Aorta (tissue), 5 donors: Measurements from ENCODE around the gene PAK6. TPM values are rescaled to one million over a fixed set of nuclear protein-coding genes. Genes with fewer than 3 reads are reported as not detected.

Experiments
- ATAC-seq: fragments of 200-7000 bp; cut with Tn5 transposase; one replicate; pipeline ENCODE4 v1.9.1; 2022; ENCODE audit warnings: moderate library complexity; ENCODE audit not compliant: low FRiP score
- DNase-seq, 2 donors: peaks; one replicate each; pipeline ENCODE4 v3.0.0-alpha.2; 2020
- H3K27ac ChIP-seq, 2 donors: one replicate each; pipeline ENCODE4 v1.5.1; 2013; ENCODE audit warnings: low read length in 2 of 2, mild to moderate bottlenecking in 2 of 2, moderate library complexity in 2 of 2, control low read depth in 1 of 2, inconsistent platforms in 1 of 2, low read depth in 1 of 2
- H3K27me3 ChIP-seq, 2 donors: one replicate each; pipeline ENCODE4 v1.6.1; 2013; ENCODE audit warnings: control low read depth in 1 of 2, low read length in 1 of 2, mild to moderate bottlenecking in 1 of 2, moderate library complexity in 1 of 2; ENCODE audit not compliant: insufficient read depth in 2 of 2, control insufficient read depth in 1 of 2
- H3K36me3 ChIP-seq, 2 donors: one replicate each; pipeline ENCODE4 v1.6.1; 2013; ENCODE audit warnings: control low read depth in 1 of 2, low read length in 1 of 2, mild to moderate bottlenecking in 1 of 2; ENCODE audit not compliant: insufficient read depth in 2 of 2, control insufficient read depth in 1 of 2
- H3K4me1 ChIP-seq, 2 donors: one replicate each; pipeline ENCODE4 v1.6.1; 2013; ENCODE audit warnings: low read length in 2 of 2, control low read depth in 1 of 2, mild to moderate bottlenecking in 1 of 2, moderate library complexity in 1 of 2; ENCODE audit not compliant: insufficient read depth in 2 of 2, control insufficient read depth in 1 of 2
- H3K4me3 ChIP-seq, 2 donors: one replicate each; pipeline ENCODE4 v1.5.1; 2013; ENCODE audit warnings: low read length in 2 of 2, control low read depth in 1 of 2, mild to moderate bottlenecking in 1 of 2
- H3K9me3 ChIP-seq: one replicate; pipeline ENCODE4 v1.6.1; 2013; ENCODE audit warnings: mild to moderate bottlenecking, low read length; ENCODE audit not compliant: control insufficient read depth
- WGBS, 2 donors: extraction: QIAGEN DNeasy Blood & Tissue Kit; methylation state at CpG; one replicate each; pipeline ENCODE4 v1.1.7; 2013; 5-methylcytosine and 5-hydroxymethylcytosine counted together
- intact Hi-C, 2 donors: fragments of 100-400 bp; cut with DNase I; formaldehyde crosslinking; loops; one replicate each; pipeline versions ENCODE4 v1.14.2 to v1.15.0; 2022
- polyA plus RNA-seq, 2 donors: library from polyadenylated mRNA; stranded (reverse); fragments of 200-250 nt; gene quantifications; one replicate each; pipeline ENCODE4 v1.2.3, GENCODE V29; 2013
- total RNA-seq, 2 donors: library from RNA; stranded (reverse); fragmentation: NEBNext Ultra II Directional; extraction: Animal tissue kit (Norgen Biotek cat#: 25700); gene quantifications; one replicate each; pipeline ENCODE4 v1.2.1, GENCODE V29; 2021
- donor health status: healthy with polysubstance abuse.
- donor health status: Bipolar disorder and iron deficiency.
- donor health status: DM: no; HTN: no; CAD: no.
- donor health status: DM: no; HTN: no; CAD: no.
- donor health status: DM: yes; HTN: yes; CAD: no.

PAK6 gene
- total and polyA plus RNA-seq, 4 donors, result 0.81 to 0.91 TPM; not detected in 2

GRCh38 chr15:40245666-40246450, 7.0 kb downstream of the PAK6 start:
- no peak for ATAC-seq
- Histone ChIP-seq H3K4me1 (no peaks in the 10 kb centered on the region), H3K27ac (no peak overlapping the region), H3K9me3 (no peaks in the 10 kb centered on the region), H3K4me3 (no peak overlapping the region), H3K27me3 (no peaks in the 10 kb centered on the region), H3K36me3 (no peaks in the 10 kb centered on the region)
- intact Hi-C loops, result no loop called here
- WGBS, 2 donors, result 90 to 92% methylated on average over 9 of the region's 9 CpGs
- DNase-seq, result peak; percentile 9 to 54

GRCh38 chr15:40246496-40247280, 7.8 kb downstream of the PAK6 start:
- no peak overlapping the region for H3K4me3 ChIP-seq
- no peaks in the 10 kb centered on the region for H3K4me1 ChIP-seq
- no peaks in the 10 kb centered on the region for H3K36me3 ChIP-seq
- ATAC-seq, result no peak
- peak; percentile 31 to 32 for DNase-seq
- no peaks in the 10 kb centered on the region for H3K9me3 ChIP-seq
- no peaks in the 10 kb centered on the region for H3K27me3 ChIP-seq
- 95 to 96% methylated on average over 8 of the region's 8 CpGs for WGBS, 2 donors
- no peak overlapping the region for H3K27ac ChIP-seq
- intact Hi-C loops, result no loop called here

GRCh38 chr15:40247406-40247971, 8.6 kb downstream of the PAK6 start:
- no peak for ATAC-seq
- H3K36me3 ChIP-seq, result no peaks in the 10 kb centered on the region

GRCh38 chr15:40248006-40248783, 9.3 kb downstream of the PAK6 start:
- no peak for ATAC-seq
- Histone ChIP-seq H3K4me3 (no peak overlapping the region), H3K27ac (no peak overlapping the region), H3K36me3 (no peaks in the 10 kb centered on the region), H3K27me3 (no peaks in the 10 kb centered on the region), H3K4me1 (no peaks in the 10 kb centered on the region), H3K9me3 (no peaks in the 10 kb centered on the region)
- DNase-seq, result peak; percentile 42 to 59
- intact Hi-C loops, result no loop called here
- 85 to 86% methylated on average over 17 of the region's 17 CpGs for WGBS, 2 donors

More at GRCh38 chr15:40247406-40247971, 8.6 kb downstream of the PAK6 start:
- no peak overlapping the region for H3K27ac ChIP-seq
- H3K9me3 ChIP-seq, result no peaks in the 10 kb centered on the region
- H3K27me3 ChIP-seq, result no peaks in the 10 kb centered on the region
- DNase-seq, result peak; percentile 23 to 68
- intact Hi-C loops, result no loop called here
- 81 to 89% methylated on average over 12 of the region's 12 CpGs for WGBS, 2 donors
- no peak overlapping the region for H3K4me3 ChIP-seq
- no peaks in the 10 kb centered on the region for H3K4me1 ChIP-seq

GRCh38 chr15:40249477-40250303, 10.8 kb downstream of the PAK6 start:
- no peak for ATAC-seq
- intact Hi-C loops, result loop anchor here in 1 of 2 donors (10.0 kb wide), 1 partner anchor 65 kb away; no protein-coding TSS in a partner anchor
- no peaks in the 10 kb centered on the region for H3K36me3 ChIP-seq
- H3K4me1 ChIP-seq, result no peaks in the 10 kb centered on the region
- H3K27me3 ChIP-seq, result no peaks in the 10 kb centered on the region
- H3K27ac ChIP-seq, result no peak overlapping the region
- no peaks in the 10 kb centered on the region for H3K9me3 ChIP-seq
- no peak overlapping the region for H3K4me3 ChIP-seq
- DNase-seq, result peak; percentile 37 to 49
- 36 to 43% methylated on average over 11 of the region's 11 CpGs for WGBS, 2 donors

- H3K36me3 ChIP-seq, result no peaks in the 10 kb centered on the region
- H3K27ac ChIP-seq, result no peak overlapping the region
- intact Hi-C loops, result loop anchor here in 1 of 2 donors (10.0 kb wide), 1 partner anchor 65 kb away; no protein-coding TSS in a partner anchor
- 96 to 97% methylated on average over 8 of the region's 8 CpGs for WGBS, 2 donors
- DNase-seq, result peak in 1 of 2 donors; percentile 19
- H3K27me3 ChIP-seq, result no peaks in the 10 kb centered on the region
- no peaks in the 10 kb centered on the region for H3K4me1 ChIP-seq
- ATAC-seq, result no peak
- H3K4me3 ChIP-seq, result no peak overlapping the region
- no peaks in the 10 kb centered on the region for H3K9me3 ChIP-seq
These were observed 11.4 kb downstream of the PAK6 start for GRCh38 chr15:40250304-40250656.

GRCh38 chr15:40250771-40251483, 12.1 kb downstream of the PAK6 start:
- H3K4me3 ChIP-seq, result no peak overlapping the region
- intact Hi-C loops, result loop anchor here in 1 of 2 donors (10.0 kb wide), 1 partner anchor 64 kb away; no protein-coding TSS in a partner anchor
- H3K36me3 ChIP-seq, result no peaks in the 10 kb centered on the region
- no peak for ATAC-seq
- 90 to 93% methylated on average over 13 of the region's 13 CpGs for WGBS, 2 donors
- peak; percentile 12 to 22 for DNase-seq
- H3K9me3 ChIP-seq, result no peaks in the 10 kb centered on the region
- no peak overlapping the region for H3K27ac ChIP-seq
- no peaks in the 10 kb centered on the region for H3K27me3 ChIP-seq
- H3K4me1 ChIP-seq, result no peaks in the 10 kb centered on the region
